GM18511 (cell line): ENCODE measurements around the gene MYH1.

Source experiments
- ATAC-seq: cut with Tn5 transposase; IDR thresholded peaks from one replicate; pipeline ENCODE4 v1.9.1; 2021; ENCODE audit warnings: mild to moderate bottlenecking, moderate library complexity; ENCODE audit not compliant: unreplicated experiment

MYH1 gene

DNA sequence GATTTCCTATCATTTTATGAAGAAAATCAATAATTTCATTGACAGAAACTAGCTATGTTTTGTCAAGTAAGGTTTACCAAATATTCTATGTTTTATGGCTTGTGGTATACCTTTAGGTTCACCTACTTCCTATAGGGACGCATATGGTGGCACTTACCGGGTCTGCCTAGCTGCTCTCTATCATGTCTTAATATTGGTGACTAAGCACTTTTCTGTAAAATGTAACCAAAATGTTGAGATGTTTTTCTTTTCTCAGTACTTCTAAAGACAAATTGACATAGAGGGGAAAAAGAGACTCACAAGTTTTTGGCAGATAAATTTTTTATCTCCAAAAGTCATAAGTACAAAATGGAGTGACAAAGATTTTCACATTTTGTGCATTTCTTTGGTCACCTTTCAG, 26.3 kb downstream of the MYH1 start:
- no peak for ATAC-seq

DNA sequence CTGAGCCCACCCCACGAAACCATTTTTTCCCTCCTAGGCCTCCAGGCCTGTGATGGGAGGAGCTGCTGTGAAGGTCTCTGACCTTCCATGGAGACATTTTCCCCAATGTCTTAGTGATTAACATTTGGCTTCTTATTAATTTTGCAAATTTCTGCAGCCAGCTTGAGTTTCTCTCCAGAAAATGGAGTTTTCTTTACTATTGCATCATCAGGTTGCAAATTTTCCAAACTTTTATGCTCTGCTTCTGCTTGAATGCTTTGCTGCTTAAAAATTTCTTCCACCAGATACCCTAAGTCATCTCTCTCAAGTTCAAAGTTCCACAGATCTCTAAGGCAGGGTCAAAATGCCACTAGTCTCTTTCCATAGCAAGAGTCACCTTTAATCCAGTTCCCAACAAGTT, 36.1 kb downstream of the MYH1 start:
- no peak for ATAC-seq

DNA sequence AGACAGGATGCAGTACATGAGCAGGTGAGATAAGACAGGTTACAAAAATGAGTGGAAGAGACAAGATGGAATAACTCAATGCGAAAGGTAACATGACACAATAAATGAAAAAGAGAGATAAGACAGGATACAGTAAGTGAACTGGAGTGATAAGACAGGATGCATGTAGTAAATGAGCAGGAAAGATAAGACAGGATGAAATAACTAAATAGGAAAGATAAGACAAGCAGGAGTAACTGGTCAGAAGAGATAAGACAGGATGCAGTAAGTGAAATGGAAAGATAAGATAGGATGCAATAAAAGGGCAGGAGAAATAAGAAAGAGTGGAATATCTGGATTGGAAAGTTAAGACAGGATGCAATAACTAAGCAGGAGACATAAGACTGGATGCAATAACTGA, 40.6 kb downstream of the MYH1 start:
- ATAC-seq, result no peak

DNA sequence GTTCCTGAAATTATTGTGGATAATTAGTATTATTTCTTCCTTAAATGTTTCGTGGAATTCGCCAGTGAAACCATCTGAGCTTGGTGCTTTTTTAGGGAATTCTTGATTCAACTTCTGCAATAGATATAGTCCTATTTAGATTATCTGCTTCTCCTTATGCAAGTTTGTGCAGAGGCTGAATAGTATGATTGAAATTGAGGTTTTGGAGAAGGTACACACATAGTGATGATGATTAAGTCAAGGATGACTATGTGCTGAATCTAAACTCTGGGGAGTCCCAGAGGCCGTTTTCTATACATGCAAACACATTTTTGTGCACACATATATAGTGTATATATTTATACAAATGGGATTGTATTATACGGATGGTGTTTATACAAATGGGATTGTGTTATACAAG, 43.8 kb downstream of the MYH1 start:
- no peak for ATAC-seq

DNA sequence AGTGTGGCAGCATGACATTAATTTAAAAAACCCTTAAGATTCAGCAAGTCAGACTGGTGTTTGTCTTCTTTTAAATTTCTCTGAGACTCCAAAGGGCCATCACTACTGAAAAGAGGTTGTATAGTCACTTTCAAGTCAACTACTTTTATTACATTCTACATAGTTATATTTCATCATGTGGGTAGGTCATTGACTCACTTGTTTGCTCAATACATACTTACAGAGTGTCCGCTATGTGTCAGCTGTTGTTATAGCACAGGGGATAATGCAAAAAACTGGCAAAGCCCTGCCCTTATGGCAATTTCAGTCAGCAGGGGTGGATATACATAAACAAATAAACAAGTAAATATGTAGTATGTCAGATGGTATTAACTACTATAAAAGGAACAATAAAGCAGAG, 46.5 kb downstream of the MYH1 start:
- ATAC-seq, result no peak

DNA sequence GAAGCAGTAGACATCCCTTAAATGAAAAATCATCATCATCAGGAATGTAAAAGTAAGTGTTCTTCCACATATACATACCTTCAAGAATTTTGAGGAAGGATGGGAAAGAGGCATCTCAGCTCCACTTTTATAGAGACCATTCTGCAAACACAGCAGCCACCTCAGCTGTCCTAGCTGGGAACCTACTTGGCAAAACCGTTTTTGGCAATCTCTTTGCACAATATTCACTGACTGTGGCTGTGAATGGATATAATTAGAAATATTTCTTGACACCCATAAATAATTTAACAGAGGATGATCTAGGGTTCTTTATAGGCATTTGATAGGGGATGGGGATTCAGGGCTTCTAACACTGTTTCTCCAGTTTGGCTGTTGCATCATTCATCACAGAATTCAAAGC, 48.9 kb downstream of the MYH1 start, which contains the start of gene MYH4:
Gene MYH4, minus strand, starts transcription at position 101 of the 400 bp plus-strand sequence. CDS start 2,814 bp downstream, outside the sequence.
- ATAC-seq, result no peak

DNA sequence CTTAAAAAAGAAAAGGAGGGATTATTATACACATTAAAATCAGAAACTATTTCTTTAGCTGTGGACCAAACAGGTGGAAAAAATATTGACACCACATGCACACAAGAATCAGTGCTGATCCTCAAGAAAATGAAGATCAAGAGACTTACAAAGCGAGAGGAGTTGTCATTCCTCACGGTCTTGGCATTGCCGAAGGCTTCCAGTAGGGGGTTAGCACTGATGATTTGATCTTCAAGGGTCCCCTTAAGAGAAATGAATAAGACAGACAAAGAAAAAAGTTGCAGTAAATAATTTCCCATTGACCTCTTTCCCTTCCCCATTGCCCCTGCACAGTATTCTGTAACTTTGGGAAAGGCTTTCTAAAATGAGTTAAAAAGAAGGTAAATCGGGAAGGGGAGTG, 54.9 kb downstream of the MYH1 start:
- no peak for ATAC-seq

DNA sequence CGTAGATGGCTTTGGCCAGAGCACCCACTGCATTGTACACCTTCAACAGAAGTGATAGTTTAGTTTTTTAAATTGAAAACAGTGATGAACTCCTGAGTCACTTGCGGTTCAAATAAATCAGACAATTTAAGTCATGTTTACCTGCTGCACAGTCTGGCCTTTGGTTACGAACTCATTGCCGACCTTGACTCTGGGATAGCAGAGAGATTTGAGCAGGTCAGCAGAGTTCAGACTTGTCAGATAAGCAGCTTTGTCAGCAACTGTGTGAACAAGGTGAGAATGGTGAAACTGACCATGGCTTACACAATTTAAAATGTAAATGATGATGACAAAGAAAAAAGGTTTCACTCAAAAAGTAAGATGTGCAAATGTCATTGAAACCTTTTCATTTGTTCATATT, 58.3 kb downstream of the MYH1 start:
- no peak for ATAC-seq

DNA sequence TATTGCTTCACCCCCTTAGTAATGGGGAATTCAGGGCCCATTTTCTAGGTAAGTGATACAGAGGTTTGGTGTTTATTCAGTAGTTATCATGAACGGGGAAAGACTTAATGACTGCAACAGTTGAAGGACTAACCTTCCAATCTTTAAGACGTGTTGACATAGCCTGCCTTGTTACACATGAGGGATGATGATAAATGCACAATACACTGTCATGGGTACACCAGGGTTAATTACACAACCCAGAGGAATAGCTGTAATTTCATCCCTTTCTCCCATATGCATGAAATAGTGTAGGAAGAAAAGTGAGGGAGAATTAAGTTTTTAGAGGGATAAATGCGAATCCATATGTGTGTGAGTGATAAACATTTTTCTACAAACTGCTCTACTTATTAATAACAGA, 59.6 kb downstream of the MYH1 start:
- ATAC-seq, result no peak

DNA sequence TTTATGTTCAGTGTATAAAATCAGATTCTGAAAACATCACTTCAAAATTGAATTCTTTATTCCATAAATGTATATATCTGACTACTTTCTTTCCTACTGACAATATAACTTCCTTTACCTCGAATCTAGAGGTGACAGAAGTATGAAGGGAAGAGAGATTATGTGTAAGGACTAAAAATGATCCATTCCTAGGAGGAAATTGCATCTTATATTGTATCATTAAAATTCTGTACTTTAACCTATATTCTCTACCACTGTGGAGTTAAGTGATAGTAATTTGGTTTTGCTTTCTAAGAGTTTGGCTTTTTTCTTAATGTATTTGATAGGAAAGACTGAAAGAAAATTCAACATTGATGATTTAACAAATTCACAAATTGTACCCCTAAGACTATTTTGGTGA, 60.4 kb downstream of the MYH1 start:
- no peak for ATAC-seq

DNA sequence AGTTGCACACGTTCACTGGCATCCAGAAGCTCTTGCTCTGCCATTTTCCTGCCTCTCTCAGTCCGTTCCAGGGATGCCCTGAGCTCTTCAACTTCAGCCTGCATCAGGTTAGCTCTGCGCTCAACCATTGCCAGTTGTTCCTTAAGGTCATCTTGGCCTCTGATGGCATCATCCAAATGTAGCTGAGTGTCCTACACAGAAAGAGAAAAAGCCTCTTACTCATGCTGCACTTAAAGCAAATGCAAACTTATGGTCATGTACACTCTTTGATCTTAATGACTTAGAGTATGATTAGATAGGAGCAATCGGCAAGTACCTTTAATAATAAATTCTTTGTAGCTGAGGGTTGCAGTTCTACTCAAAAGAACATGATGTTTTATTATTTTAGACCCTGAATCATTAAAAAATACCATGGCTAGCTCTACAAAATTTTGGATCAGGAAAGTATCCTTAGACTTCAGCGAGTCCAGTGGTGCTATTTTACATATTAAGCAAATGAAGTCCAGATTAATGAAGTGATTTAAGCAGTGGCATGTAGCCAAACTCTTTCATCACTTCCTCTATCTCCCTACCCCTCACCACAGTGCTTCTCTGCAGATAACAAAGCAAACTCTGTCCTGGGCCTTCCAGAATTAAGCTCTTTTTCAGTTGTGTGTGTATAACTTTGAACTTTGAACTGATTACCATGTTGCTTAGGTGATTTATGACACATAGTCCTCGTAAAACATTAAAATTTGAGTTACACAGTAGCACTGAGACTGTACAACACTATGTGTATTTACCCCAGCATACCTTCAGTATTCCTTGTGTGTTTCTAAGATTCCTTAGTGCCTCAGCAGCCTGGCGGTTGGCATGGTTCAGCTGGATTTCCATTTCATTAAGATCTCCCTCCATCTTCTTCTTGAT, 71.1 kb downstream of the MYH1 start:
- no peak for ATAC-seq
